Left ventricle myocardium inferior (tissue), 1 donor: Measurements from ENCODE around the gene CYP17A1. TPM values are rescaled to one million over a fixed set of nuclear protein-coding genes. Genes with fewer than 3 reads are reported as not detected.

Experiments used
- DNase-seq: peaks from one replicate; pipeline ENCODE4 v3.0.0-alpha.2; 2020
- H3K27ac ChIP-seq: fragments of 200-600 bp; replicated peaks from 2 replicates; pipeline ENCODE4 v1.8.0; 2021
- H3K27me3 ChIP-seq: fragments of 200-600 bp; 2 replicates; pipeline ENCODE4 v1.8.0; 2021; ENCODE audit warnings: low read depth
- H3K36me3 ChIP-seq: fragments of 200-600 bp; 2 replicates; pipeline ENCODE4 v1.8.0; 2021
- H3K4me1 ChIP-seq: fragments of 200-600 bp; 2 replicates; pipeline ENCODE4 v1.8.0; 2021
- H3K4me3 ChIP-seq: fragments of 200-600 bp; 2 replicates; pipeline ENCODE4 v1.8.0; 2021; ENCODE audit warnings: mild to moderate bottlenecking, moderate library complexity
- H3K9me3 ChIP-seq: fragments of 200-600 bp; replicated peaks from 2 replicates; pipeline ENCODE4 v1.8.0; 2021
- intact Hi-C: fragments of 100-400 bp; cut with micrococcal nuclease; formaldehyde crosslinking; loops from one replicate; pipeline ENCODE4 v1.11.0; 2022
- total RNA-seq: library from RNA; stranded (reverse); fragmentation: NEBNext Ultra II Directional; extraction: Animal tissue kit (Norgen Biotek cat#: 25700); gene quantifications from one replicate; pipeline ENCODE4 v1.2.1, GENCODE V29; 2021
- TF ChIP-seq, protein P1 (sequence below): fragments of 200-600 bp; IDR thresholded peaks from 2 replicates; pipeline ENCODE4 v1.8.0; 2021; ENCODE audit warnings: antibody characterized with exemption, mild to moderate bottlenecking, borderline replicate concordance
- donor health status: DM: no; HTN: yes; CAD: no; lungs with severe emphysema.

The CYP17A1 gene
- total RNA-seq, 1 donor from 2014 or later: not detected

DNA sequence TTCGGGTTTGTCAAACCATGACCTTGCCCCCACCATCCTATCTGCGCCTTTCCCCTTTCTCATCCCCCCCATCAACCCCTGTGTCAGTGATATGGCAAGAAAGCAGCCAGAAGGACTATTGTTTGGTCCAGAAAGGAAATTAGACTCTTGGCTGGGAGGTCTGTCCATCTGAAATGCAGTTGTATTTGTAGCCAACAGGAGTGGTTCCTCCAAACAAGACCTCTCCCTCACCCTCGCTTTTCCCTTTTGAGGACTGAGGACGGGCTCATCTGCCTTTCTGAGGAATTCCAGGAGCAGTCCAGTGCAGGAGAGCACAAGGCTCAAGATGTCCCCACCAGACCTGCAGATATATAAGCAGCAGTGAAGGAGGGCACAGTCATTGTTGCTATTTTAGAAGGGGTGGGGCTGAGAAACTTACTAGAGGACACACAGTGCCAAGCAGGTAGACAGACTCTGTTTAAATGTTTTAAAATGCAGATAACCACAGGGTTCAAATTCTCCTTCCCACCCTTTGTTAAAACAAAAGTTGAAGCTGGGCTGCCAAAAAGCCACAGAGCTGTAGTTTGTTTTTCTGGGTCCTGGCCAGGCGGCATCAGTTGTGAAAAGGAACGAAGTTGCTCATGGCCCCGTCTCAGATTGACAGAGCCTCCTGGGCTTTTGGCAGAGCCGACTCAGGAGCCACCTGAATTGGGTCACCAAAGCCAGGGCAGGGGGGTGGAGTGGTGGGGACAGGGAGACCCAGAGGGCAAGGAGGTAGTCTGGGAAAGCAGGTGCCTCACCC is 37.3 kb downstream of the CYP17A1 start:
- intact Hi-C loops: loop anchor here (10.0 kb wide), 1 partner anchor 45 kb away; no protein-coding TSS in a partner anchor
- Histone ChIP-seq H3K9me3 (no peaks in the 10 kb centered on the region), H3K4me3 (peak overlapping the region; percentile 23), H3K27me3 (no peaks in the 10 kb centered on the region), H3K27ac (peak overlapping the region; percentile 89), H3K36me3 (peaks cover 29% of the 10 kb centered on the region), H3K4me1 (peaks cover 94% of the 10 kb centered on the region)
- peak; percentile 39 for DNase-seq
- TF ChIP-seq, protein P1, sequence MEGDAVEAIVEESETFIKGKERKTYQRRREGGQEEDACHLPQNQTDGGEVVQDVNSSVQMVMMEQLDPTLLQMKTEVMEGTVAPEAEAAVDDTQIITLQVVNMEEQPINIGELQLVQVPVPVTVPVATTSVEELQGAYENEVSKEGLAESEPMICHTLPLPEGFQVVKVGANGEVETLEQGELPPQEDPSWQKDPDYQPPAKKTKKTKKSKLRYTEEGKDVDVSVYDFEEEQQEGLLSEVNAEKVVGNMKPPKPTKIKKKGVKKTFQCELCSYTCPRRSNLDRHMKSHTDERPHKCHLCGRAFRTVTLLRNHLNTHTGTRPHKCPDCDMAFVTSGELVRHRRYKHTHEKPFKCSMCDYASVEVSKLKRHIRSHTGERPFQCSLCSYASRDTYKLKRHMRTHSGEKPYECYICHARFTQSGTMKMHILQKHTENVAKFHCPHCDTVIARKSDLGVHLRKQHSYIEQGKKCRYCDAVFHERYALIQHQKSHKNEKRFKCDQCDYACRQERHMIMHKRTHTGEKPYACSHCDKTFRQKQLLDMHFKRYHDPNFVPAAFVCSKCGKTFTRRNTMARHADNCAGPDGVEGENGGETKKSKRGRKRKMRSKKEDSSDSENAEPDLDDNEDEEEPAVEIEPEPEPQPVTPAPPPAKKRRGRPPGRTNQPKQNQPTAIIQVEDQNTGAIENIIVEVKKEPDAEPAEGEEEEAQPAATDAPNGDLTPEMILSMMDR: no peak

DNA sequence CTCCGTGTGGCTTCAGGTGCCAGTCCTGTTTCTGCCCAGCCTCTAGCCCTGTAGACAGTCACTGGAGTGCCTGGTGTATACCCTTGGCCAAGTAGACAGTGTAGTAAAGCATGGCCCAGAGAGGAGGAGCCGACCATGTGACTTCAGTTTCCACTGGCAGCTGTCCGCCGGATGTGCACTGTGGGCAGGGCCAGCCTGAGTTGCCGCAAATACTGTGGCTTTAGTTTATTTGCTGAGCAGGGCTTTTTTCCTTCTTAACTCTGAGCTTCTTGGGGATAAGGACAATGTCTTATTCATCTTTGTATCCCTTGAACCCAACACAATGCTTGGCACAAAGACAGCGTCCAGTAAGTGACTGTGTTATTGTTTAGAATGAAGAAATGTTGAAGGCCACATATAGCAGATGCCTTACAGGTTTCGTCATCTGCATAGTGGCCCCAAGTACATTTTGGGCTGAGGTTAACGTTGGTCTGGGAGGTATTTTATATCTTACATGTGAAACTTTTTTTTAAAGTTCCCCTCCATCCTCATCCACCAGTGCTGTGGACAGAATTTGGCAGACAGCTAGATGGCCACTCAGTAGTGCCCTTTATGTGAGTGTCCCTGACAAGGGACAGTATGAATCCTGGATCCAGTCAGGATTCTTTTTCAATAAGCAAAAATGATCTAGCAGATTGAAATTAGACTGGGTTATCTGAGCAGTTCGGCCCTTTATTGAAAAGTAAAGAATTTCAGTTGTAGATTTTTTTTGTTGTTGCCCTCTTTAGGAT is 40.6 kb downstream of the CYP17A1 start:
- intact Hi-C loops: no loop called here
- peak overlapping the region; percentile 46 for H3K4me3 ChIP-seq
- H3K27ac ChIP-seq: peak overlapping the region; percentile 89
- TF ChIP-seq, protein P1: no peak
- peaks cover 100% of the 10 kb centered on the region for H3K4me1 ChIP-seq
- H3K27me3 ChIP-seq: no peaks in the 10 kb centered on the region
- peaks cover 19% of the 10 kb centered on the region for H3K36me3 ChIP-seq
- H3K9me3 ChIP-seq: no peaks in the 10 kb centered on the region
- DNase-seq: peak; percentile 91

DNA sequence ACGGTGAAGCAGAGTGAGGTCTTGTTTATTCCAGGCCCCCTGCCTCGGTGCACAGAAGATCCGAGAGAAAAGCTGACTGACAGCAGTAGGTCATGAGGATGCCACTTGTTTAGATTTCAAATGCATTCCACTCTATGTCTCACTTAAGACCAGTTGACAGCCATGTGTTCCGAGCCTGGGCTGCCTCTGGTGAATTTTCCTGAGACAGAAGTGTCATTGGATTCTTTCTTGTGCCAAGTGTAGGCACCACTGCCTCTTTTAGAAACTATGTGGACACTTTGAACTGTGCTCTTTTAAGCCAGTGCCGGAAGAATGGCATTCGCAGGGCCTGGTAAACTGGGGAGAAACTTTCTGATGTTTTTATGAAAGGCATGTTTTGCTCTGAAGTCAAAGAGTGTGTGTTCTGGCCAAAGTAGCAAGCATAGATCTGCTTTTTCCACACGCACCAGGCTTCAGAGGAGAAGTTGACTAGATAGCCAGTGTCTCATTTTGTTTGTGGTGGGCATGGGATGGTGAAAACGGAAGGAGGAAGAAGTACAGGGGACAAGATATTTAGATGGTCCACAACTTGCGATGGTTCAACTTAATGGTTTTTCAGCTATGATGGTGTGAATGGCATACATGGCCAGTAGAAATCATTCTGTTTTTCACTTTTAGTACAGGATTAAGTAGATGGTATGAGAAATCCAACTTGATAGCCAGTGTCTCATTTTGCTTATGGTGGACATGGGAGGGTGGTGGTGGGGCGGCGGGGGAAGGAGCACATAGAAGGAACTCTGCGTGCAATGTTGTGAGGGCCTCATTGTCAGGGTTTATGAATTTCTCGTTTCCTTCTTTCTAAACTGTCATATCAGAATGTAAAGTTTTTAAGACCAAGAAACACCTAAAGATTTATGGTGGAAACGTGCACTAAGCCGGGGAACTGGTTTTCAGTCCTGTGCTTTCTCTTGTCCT is 41.5 kb downstream of the CYP17A1 start:
- DNase-seq: peak; percentile 37
- peak overlapping the region; percentile 46 for H3K4me3 ChIP-seq
- no peaks in the 10 kb centered on the region for H3K9me3 ChIP-seq
- H3K36me3 ChIP-seq: peaks cover 19% of the 10 kb centered on the region
- H3K27me3 ChIP-seq: no peaks in the 10 kb centered on the region
- intact Hi-C loops: no loop called here
- H3K4me1 ChIP-seq: peaks cover 100% of the 10 kb centered on the region
- TF ChIP-seq, protein P1: no peak
- peak overlapping the region; percentile 89 for H3K27ac ChIP-seq

DNA sequence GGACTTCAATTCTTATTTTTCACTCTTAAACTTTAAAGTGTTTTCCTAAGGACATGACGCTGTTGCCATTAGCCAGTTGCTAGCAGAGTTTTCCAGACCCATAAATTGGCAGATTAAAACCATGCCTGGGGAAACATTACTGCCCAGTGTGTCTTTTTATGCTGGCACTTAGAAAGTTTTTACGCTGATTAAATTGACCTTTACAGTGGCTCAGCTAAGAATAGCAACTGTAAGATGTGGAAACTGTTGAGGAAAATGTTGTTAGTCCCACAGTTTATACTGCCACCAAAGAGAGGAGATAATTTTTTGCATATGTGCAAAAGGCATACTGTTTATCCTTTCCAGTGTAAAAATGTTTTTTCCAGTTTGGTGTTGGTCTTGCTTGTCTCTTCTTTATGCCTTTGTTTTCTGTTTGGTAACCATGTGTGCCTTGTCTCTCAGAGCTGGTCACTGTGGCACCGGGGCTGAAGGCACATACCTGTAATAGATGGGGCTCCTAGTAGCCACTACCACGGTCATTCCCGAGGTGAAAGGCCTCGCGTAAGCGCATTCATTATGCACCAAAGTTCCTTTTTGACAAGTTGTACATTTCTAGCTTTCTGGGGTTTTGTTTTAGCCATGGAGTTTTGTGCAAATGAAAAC is 45.3 kb downstream of the CYP17A1 start:
- TF ChIP-seq, protein P1: no peak
- peak overlapping the region; percentile 89 for H3K27ac ChIP-seq
- intact Hi-C loops: no loop called here
- no peak for DNase-seq
- H3K9me3 ChIP-seq: no peaks in the 10 kb centered on the region
- H3K4me3 ChIP-seq: no peak overlapping the region
- no peaks in the 10 kb centered on the region for H3K36me3 ChIP-seq
- H3K4me1 ChIP-seq: peaks cover 99% of the 10 kb centered on the region
- no peaks in the 10 kb centered on the region for H3K27me3 ChIP-seq

DNA sequence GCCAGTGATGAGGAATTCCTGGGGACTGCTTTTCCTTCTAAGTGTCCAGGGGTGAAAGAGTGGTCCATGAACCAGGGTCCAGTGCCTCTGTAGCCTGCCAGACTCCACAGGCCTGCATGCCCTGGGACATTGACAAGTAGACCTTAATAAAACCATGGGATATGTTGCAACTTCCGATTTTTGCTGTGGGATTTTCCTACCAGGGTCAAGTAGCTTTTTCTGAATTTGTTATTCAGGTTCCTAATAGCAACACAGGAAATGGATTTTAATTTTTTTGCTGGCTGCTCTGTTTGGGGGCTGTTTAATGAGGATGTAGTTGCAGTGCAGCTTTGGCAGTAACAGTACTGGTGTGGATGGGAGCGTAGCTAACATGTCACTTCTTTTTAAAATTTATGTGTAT is 51.4 kb downstream of the CYP17A1 start:
- intact Hi-C loops: no loop called here
- TF ChIP-seq, protein P1: no peak
- H3K4me3 ChIP-seq: no peak overlapping the region

More for the DNA sequence above, 51.4 kb downstream of the CYP17A1 start:
- no peaks in the 10 kb centered on the region for H3K36me3 ChIP-seq
- peaks cover 99% of the 10 kb centered on the region for H3K4me1 ChIP-seq
- no peak for DNase-seq
- H3K27ac ChIP-seq: peak overlapping the region; percentile 99
- no peaks in the 10 kb centered on the region for H3K27me3 ChIP-seq
- no peaks in the 10 kb centered on the region for H3K9me3 ChIP-seq
